GM10248 (cell line): ENCODE data around the gene SCARF2.

ENCODE experiments used
- CTCF ChIA-PET: fragments of 300-600 bp; sonication (Branson Sonifier 250); formaldehyde crosslinking; extraction: SDS; loops from one replicate; lab custom pipeline; 2021; ENCODE audit warnings: antibody characterized with exemption; lab: Yijun Ruan, JAX
- POLR2A ChIA-PET: fragments of 350-650 bp; sonication (Branson Sonifier 250); formaldehyde crosslinking; extraction: SDS; loops from one replicate; lab custom pipeline; 2020; ENCODE audit warnings: antibody characterized with exemption; lab: Yijun Ruan, JAX
- DNase-seq: peaks from one replicate; pipeline ENCODE4 v3.0.0; 2012; ENCODE audit errors: extremely low spot score
- CTCF ChIP-seq: IDR thresholded peaks from 2 replicates; pipeline ENCODE4 v1.5.1; 2012; ENCODE audit warnings: mild to moderate bottlenecking, low read depth; ENCODE audit errors: extremely low read depth, missing control alignments, control extremely low read depth

The SCARF2 gene

DNA sequence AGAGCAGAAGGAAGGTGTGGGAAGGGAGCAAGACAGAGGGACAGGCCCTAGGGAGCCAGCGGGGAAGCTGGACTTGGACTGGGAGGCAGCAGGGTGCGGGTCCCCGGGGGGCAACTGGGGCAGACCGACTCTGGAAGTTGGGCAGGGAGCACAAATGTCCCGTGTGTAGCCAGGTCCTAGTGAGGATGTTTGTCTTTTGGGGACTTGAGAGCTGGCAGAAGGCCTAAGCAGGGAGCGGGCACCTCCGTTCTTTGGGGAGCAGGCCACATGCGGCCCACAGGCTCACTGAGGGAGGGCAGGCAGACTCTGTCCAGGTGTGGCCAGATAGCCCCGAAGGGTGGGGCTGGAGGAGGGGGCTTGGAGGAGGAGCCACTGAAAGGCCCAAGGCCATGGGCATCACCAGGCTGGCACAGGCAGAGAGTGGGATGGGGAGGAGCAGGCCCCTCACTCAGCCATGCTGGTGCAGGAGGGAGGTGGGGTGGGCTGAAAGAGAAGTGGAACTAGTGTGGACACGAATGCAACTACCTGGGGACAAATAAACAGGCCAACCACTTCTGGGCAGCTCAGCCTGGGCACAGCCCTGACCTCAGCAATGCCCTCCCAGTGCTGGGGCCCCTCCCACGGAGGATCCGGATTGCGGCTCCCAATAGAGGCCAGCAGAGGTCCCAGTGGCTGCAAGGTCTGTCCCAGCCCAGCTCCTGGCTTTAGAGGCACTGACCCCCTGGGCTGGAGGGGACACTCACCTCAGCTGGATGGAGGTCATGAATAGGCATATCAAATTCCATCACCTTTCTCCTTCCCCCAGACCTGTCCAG lies 1.3 kb upstream of the SCARF2 start:
- peak; percentile 25 for DNase-seq
- CTCF ChIA-PET = interaction anchor here (1.9 kb wide), 1 partner anchor 18 kb away, joined by 5 read pairs; no protein-coding TSS in a partner anchor
- POLR2A ChIA-PET = no interaction called here
- no peak for TF ChIP-seq CTCF

GRCh38 chr22:20438427-20438677 lies 727 bp upstream of the SCARF2 start:
- no peak for DNase-seq
- no peak for TF ChIP-seq CTCF
- CTCF ChIA-PET = interaction anchor here (1.9 kb wide), 1 partner anchor 18 kb away, joined by 5 read pairs; no protein-coding TSS in a partner anchor
- POLR2A ChIA-PET = no interaction called here

DNA sequence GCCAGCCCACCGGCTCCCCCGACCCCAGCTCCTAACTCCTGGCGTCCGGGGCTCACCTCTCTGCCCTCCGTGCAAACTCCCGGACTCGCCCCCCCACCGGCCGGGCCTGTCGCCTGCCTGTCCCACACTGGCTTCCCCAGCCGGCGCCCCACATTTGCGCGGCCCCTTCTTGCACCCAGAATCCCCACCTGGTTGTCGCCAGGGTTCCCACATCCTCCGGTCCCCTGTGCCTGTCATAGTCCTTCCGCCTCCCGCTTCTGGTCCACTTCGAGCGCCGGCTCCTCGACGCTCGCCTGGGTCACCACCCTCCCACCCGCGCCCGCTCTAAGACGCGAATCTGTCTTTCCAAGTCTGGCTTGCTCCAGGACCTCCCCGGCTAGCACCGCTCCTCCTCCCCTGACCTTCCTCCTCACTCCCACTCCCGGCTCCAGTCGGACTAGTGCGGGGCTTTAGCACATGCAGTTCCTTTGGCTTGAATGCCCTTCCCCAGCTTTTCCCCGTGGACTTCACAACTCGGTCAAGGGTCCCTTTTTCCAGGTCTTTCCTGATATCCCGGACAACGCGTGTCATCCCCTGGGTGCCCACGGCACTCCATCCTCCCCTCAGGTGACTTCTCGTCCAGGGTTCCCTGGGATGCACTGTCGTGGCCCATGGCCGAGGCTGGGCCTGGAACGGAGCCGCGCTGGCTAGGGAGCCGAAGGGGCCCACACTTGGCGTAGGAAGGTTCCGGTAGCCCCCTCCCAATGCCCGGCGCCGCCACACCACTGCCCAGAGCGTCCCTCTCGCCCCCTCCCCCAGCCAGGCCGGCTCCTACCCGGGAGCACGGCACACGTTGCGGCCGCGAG lies 635 bp downstream of the SCARF2 start:
- TF ChIP-seq CTCF = no peak
- ChIA-PET CTCF (no interaction called here), POLR2A (no interaction called here)
- DNase-seq = peak; percentile 22

- no peak for DNase-seq
- TF ChIP-seq CTCF = no peak
- CTCF ChIA-PET = no interaction called here
- POLR2A ChIA-PET = no interaction called here
These were observed 1.3 kb downstream of the SCARF2 start for GRCh38 chr22:20436307-20436767.

GRCh38 chr22:20435436-20436306 lies 2.0 kb downstream of the SCARF2 start:
- no peak for DNase-seq
- no peak for TF ChIP-seq CTCF
- ChIA-PET POLR2A (no interaction called here), CTCF (interaction anchor here (1.2 to 2.8 kb wide), 3 partner anchors 12 to 20 kb away, joined by 3 to 15 read pairs (median 14); no protein-coding TSS in a partner anchor)

DNA sequence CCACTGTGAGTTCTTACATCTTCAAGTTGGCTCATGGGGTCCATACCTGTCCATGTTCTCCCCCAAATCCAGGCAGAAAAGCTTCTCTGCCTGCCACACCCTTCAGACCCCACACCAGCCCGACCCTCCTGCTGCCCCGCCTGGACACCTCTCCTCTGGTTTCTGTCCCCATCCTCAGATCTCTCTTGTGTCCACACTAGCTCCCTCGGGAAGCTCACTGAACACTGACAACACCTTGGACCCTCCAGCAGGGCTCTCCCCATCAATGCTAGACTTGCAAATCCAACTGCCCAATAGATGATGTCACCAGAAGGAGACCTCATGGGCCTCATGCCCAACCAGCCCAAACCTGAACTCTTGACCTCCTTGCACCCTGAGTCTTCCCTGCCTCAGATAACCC lies 2.9 kb downstream of the SCARF2 start:
- ChIA-PET POLR2A (no interaction called here), CTCF (interaction anchor here (1.2 to 2.8 kb wide), 4 partner anchors 11 to 21 kb away, joined by 3 to 15 read pairs (median 8); no protein-coding TSS in a partner anchor)
- no peak for DNase-seq
- TF ChIP-seq CTCF = no peak
